Natural killer cell (primary cell): ENCODE measurements around the gene COL8A1. TPM values are rescaled to one million over a fixed set of nuclear protein-coding genes. Genes with fewer than 3 reads are reported as not detected.

ENCODE experiments used
- ATAC-seq, 3 donors: fragments of 150-1000 bp in 2 of 3; fragments of 200-7000 bp in 1 of 3; cut with Tn5 transposase; 1 replicate in 1 of 3; 2 replicates in 2 of 3; pipeline ENCODE4 v1.10.0; 2021; ENCODE audit warnings: mild to moderate bottlenecking in 2 of 3, moderate library complexity in 2 of 3
- DNase-seq, 2 donors: peaks; one replicate each; pipeline versions ENCODE4 v3.0.0 to v3.0.0-alpha.2; 2013 to 2021; ENCODE audit warnings: mixed read lengths in 1 of 2
- H3K27ac ChIP-seq: one replicate; pipeline ENCODE4 v1.5.1; 2013; ENCODE audit warnings: mild to moderate bottlenecking, low read length
- H3K27me3 ChIP-seq: one replicate; pipeline ENCODE4 v1.6.1; 2013; ENCODE audit warnings: low read length; ENCODE audit not compliant: control insufficient read depth, insufficient read depth
- H3K36me3 ChIP-seq: one replicate; pipeline ENCODE4 v1.6.1; 2013; ENCODE audit warnings: low read length; ENCODE audit not compliant: control insufficient read depth, insufficient read depth
- H3K4me1 ChIP-seq: one replicate; pipeline ENCODE4 v1.6.1; 2013; ENCODE audit warnings: low read length; ENCODE audit not compliant: control insufficient read depth, insufficient read depth
- H3K4me3 ChIP-seq: one replicate; pipeline ENCODE4 v1.5.1; 2013; ENCODE audit warnings: low read length
- H3K9me3 ChIP-seq: one replicate; pipeline ENCODE4 v1.6.1; 2013; ENCODE audit warnings: low read length; ENCODE audit not compliant: control insufficient read depth, insufficient read depth
- H3K27ac Mint-ChIP-seq, 2 donors: one replicate each; pipeline ENCODE4 v1.8.0; 2022; ENCODE audit warnings: mild to moderate bottlenecking in 2 of 2, mixed read lengths in 2 of 2, moderate library complexity in 1 of 2
- H3K27me3 Mint-ChIP-seq, 2 donors: one replicate each; pipeline ENCODE4 v1.8.0; 2022; ENCODE audit warnings: low read depth in 2 of 2, mixed read lengths in 2 of 2
- H3K36me3 Mint-ChIP-seq: one replicate; pipeline ENCODE4 v1.8.0; 2022; ENCODE audit warnings: mixed read lengths
- H3K4me1 Mint-ChIP-seq, 2 donors: one replicate each; pipeline ENCODE4 v1.8.0; 2022; ENCODE audit warnings: mixed read lengths in 2 of 2
- H3K4me3 Mint-ChIP-seq: one replicate; pipeline ENCODE4 v1.8.0; 2022; ENCODE audit warnings: mild to moderate bottlenecking, moderate library complexity, mixed read lengths
- H3K9me3 Mint-ChIP-seq, 2 donors: one replicate each; pipeline ENCODE4 v1.8.0; 2022; ENCODE audit warnings: mixed read lengths in 2 of 2
- WGBS: methylation state at CpG from one replicate; pipeline ENCODE4 v1.1.7; 2013; ENCODE audit warnings: missing lambda C conversion rate; ENCODE audit not compliant: insufficient coverage; 5-methylcytosine and 5-hydroxymethylcytosine counted together
- intact Hi-C: fragments of 100-400 bp; cut with micrococcal nuclease; formaldehyde crosslinking; loops from one replicate; pipeline ENCODE4 v1.14.2; 2022
- total RNA-seq, 4 donors: library from RNA; stranded (reverse); fragments of 120-200 nt in 1 of 4; gene quantifications; one replicate each; pipeline versions ENCODE4 v1.2.3 to v1.2.4, GENCODE V29; 2013 to 2022
- TF ChIP-seq, protein P1 (sequence below): fragments of 200-600 bp; IDR thresholded peaks from one replicate; pipeline ENCODE4 v1.8.0; 2022; ENCODE audit warnings: antibody characterized with exemption

The COL8A1 gene
- total RNA-seq, 3 donors from 2014 or later (not counting 1 experiment from before 2014, with no cell fraction given), result 0.12 to 0.23 TPM; not detected in 1

DNA sequence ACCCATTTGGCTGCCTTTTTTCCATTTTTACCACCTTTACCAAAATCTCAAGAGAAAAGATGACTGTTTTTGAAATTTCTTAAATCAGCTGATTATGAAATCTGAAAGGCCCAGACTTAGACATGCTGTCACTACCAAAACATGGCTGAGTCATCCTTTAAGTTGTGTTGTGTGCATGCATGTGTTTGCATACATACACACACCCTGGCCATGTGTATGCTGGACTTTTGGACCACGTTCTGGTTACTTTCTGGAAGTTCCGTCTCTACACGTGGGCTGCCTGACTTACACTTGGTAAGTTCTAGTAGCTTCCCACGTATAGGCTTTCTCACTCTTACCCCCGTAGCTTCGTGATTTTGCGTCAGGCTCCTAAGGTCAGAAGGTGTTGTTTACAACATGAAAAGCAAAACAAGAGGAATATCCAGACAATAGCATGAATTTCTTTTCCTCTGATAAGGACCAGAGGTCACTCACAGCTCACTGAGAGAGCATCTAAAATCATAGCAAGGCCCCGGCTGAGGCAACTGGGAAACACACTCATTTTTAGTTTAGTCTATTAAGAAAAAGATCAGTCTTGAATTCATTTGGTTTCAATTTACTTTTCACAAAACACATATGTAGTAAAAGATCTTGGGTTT lies 62.4 kb downstream of the COL8A1 start:
- Histone ChIP-seq H3K27me3 (no peaks in the 10 kb centered on the region), H3K9me3 (no peaks in the 10 kb centered on the region), H3K36me3 (no peaks in the 10 kb centered on the region), H3K27ac (no peak overlapping the region), H3K4me1 (no peaks in the 10 kb centered on the region), H3K4me3 (no peak overlapping the region)
- Mint-ChIP-seq H3K27ac (no peak overlapping the region), H3K27me3 (no peaks in the 10 kb centered on the region), H3K4me3 (no peak overlapping the region), H3K9me3 (peaks cover 2 to 3% of the 10 kb centered on the region in 2 donors), H3K36me3 (no peaks in the 10 kb centered on the region), H3K4me1 (no peaks in the 10 kb centered on the region)
- DNase-seq, result no peak
- 90% methylated on average over 7 of the region's 8 CpGs for WGBS
- intact Hi-C loops, result no loop called here
- ATAC-seq, result no peak
- TF ChIP-seq, protein P1, sequence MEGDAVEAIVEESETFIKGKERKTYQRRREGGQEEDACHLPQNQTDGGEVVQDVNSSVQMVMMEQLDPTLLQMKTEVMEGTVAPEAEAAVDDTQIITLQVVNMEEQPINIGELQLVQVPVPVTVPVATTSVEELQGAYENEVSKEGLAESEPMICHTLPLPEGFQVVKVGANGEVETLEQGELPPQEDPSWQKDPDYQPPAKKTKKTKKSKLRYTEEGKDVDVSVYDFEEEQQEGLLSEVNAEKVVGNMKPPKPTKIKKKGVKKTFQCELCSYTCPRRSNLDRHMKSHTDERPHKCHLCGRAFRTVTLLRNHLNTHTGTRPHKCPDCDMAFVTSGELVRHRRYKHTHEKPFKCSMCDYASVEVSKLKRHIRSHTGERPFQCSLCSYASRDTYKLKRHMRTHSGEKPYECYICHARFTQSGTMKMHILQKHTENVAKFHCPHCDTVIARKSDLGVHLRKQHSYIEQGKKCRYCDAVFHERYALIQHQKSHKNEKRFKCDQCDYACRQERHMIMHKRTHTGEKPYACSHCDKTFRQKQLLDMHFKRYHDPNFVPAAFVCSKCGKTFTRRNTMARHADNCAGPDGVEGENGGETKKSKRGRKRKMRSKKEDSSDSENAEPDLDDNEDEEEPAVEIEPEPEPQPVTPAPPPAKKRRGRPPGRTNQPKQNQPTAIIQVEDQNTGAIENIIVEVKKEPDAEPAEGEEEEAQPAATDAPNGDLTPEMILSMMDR, result no peak

DNA sequence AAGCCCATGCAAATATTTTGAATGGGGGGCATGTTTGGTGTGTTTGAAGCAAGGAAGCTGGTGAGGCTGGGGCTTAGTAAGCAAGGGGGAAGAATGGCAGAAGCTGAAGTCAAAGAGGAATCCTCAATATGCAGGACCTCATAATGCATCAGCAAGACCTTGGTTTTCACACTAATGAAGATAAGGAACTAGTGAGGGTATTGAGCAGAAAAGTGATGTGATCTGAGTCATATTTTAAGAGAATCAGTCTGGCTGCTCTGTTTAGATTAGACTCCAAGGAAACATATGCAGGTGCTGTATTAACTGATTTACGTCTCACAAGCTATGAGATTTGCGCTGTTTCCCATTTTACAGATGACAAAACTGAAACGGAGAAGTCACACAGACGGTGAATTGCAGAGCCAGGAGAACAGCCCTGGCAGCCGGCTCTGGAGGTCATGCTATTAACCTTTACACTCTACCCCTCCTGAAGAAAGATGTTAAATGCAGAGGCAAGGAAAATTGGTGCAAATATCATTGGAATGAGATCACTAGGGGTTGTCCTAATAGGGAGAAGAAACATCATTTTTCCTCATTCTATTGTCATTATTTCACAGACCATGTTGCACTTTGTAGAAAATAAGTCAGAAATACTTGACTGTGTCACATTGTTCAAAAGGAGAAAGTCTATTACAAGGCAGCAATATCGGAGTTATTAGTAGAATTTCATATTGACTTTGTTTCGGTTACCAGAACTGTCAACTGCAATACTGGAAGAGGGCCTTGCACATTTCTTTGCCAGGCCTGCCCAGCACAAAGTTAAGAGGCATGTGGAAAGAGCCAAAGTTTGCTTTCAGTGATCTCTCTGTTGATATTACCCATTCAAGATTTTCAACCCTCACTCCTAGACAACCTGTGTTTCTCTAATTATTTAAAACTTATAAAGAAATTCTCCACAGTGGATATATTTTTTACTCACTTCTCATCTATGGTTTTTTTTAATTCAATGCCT lies 64.9 kb downstream of the COL8A1 start:
- Mint-ChIP-seq H3K9me3 (peaks cover 0 to 2% of the 10 kb centered on the region in 2 donors), H3K4me1 (no peaks in the 10 kb centered on the region), H3K27me3 (no peaks in the 10 kb centered on the region), H3K36me3 (no peaks in the 10 kb centered on the region), H3K27ac (no peak overlapping the region), H3K4me3 (no peak overlapping the region)
- ATAC-seq (no peak), DNase-seq (no peak)
- Histone ChIP-seq H3K36me3 (no peaks in the 10 kb centered on the region), H3K4me3 (no peak overlapping the region), H3K27ac (no peak overlapping the region), H3K9me3 (no peaks in the 10 kb centered on the region), H3K27me3 (no peaks in the 10 kb centered on the region), H3K4me1 (no peaks in the 10 kb centered on the region)
- TF ChIP-seq, protein P1, result no peak
- intact Hi-C loops, result no loop called here
- 92% methylated on average over 6 of the region's 7 CpGs for WGBS

DNA sequence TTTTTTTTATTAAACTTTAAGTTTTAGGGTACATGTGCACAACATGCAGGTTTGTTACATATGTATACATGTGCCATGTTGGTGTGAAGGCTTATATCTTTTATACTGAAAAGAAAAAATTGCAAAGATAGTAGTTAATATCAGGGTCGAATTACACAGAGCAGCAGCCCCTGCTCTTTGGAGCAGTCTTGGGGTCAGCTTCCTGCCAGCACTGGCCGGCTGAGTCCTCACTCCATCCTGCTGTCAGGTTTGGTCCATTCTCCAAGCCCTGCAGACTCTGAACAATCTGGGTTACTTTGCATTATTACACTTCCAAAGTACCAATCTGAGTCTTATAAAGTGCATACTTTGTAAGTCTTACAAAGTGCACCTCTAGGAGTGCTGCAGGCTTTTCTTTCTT lies 66.0 kb downstream of the COL8A1 start:
- Histone ChIP-seq H3K4me3 (no peak overlapping the region), H3K36me3 (no peaks in the 10 kb centered on the region), H3K27ac (no peak overlapping the region), H3K9me3 (no peaks in the 10 kb centered on the region), H3K27me3 (no peaks in the 10 kb centered on the region), H3K4me1 (no peaks in the 10 kb centered on the region)
- H3K36me3 Mint-ChIP-seq, result no peaks in the 10 kb centered on the region
- H3K4me1 Mint-ChIP-seq, result no peaks in the 10 kb centered on the region
- ATAC-seq, result no peak
- WGBS, result 85% methylated on average over 2 of the region's 2 CpGs
- peaks cover 4% of the 10 kb centered on the region in 2 donors for H3K9me3 Mint-ChIP-seq
- H3K4me3 Mint-ChIP-seq, result no peak overlapping the region
- intact Hi-C loops, result no loop called here
- no peak for DNase-seq
- H3K27me3 Mint-ChIP-seq, result peaks cover 0 to 3% of the 10 kb centered on the region in 2 donors
- TF ChIP-seq, protein P1, result no peak
- no peak overlapping the region for H3K27ac Mint-ChIP-seq
